Activated naive CD4-positive, alpha-beta T cell treated with anti-CD3 and anti-CD28 coated beads, Interleukin-2, amount 10 ng/mL, durations not matched to agents 7 days and 5 days (primary cell): ENCODE measurements around the gene FAH.

Experiments
- CTCF ChIA-PET: fragments of 350-600 bp; sonication (Branson Sonifier 250); formaldehyde crosslinking; loops from one replicate; lab custom pipeline; 2021; ENCODE audit warnings: antibody characterized with exemption; lab: Charles Lee
- DNase-seq: peaks from one replicate; pipeline ENCODE4 v3.0.0-alpha.2; 2020
- H3K27ac Mint-ChIP-seq: one replicate; pipeline ENCODE4 v1.8.0; 2021; ENCODE audit warnings: mild to moderate bottlenecking, moderate library complexity, mixed read lengths
- H3K27me3 Mint-ChIP-seq: one replicate; pipeline ENCODE4 v1.8.0; 2021; ENCODE audit warnings: mild to moderate bottlenecking, mixed read lengths
- H3K36me3 Mint-ChIP-seq: one replicate; pipeline ENCODE4 v1.8.0; 2021; ENCODE audit warnings: mixed read lengths
- H3K4me1 Mint-ChIP-seq: one replicate; pipeline ENCODE4 v1.8.0; 2021; ENCODE audit warnings: mixed read lengths
- H3K4me3 Mint-ChIP-seq: one replicate; pipeline ENCODE4 v1.8.0; 2021; ENCODE audit warnings: mild to moderate bottlenecking, moderate library complexity, mixed read lengths
- H3K9me3 Mint-ChIP-seq: one replicate; pipeline ENCODE4 v1.8.0; 2021; ENCODE audit warnings: mixed read lengths

Gene FAH

GRCh38 chr15:80185152-80185551, 32.4 kb downstream of the FAH start:
- CTCF ChIA-PET = no interaction called here
- no peaks in the 10 kb centered on the region for H3K27me3 Mint-ChIP-seq
- no peaks in the 10 kb centered on the region for H3K9me3 Mint-ChIP-seq
- no peaks in the 10 kb centered on the region for H3K4me1 Mint-ChIP-seq
- DNase-seq = no peak
- H3K36me3 Mint-ChIP-seq = peaks cover 26% of the 10 kb centered on the region
- H3K27ac Mint-ChIP-seq = no peak overlapping the region
- H3K4me3 Mint-ChIP-seq = no peak overlapping the region

GRCh38 chr15:80186066-80186465, 33.3 kb downstream of the FAH start:
- H3K27me3 Mint-ChIP-seq = no peaks in the 10 kb centered on the region
- no peaks in the 10 kb centered on the region for H3K9me3 Mint-ChIP-seq
- no peak overlapping the region for H3K27ac Mint-ChIP-seq
- H3K36me3 Mint-ChIP-seq = peaks cover 26% of the 10 kb centered on the region
- DNase-seq = no peak
- CTCF ChIA-PET = no interaction called here
- no peak overlapping the region for H3K4me3 Mint-ChIP-seq
- H3K4me1 Mint-ChIP-seq = no peaks in the 10 kb centered on the region

- H3K27me3 Mint-ChIP-seq = no peaks in the 10 kb centered on the region
- no peaks in the 10 kb centered on the region for H3K9me3 Mint-ChIP-seq
- H3K4me3 Mint-ChIP-seq = no peak overlapping the region
- DNase-seq = no peak
- no peak overlapping the region for H3K27ac Mint-ChIP-seq
- H3K4me1 Mint-ChIP-seq = no peaks in the 10 kb centered on the region
- CTCF ChIA-PET = interaction anchor here (0.9 kb wide), 1 partner anchor 26 kb away, joined by 3 read pairs; no protein-coding TSS in a partner anchor
- peaks cover 26% of the 10 kb centered on the region for H3K36me3 Mint-ChIP-seq
These were observed 33.8 kb downstream of the FAH start for GRCh38 chr15:80186597-80186996.

GRCh38 chr15:80188251-80188650, 35.5 kb downstream of the FAH start:
- DNase-seq = no peak
- no peaks in the 10 kb centered on the region for H3K4me1 Mint-ChIP-seq
- H3K36me3 Mint-ChIP-seq = peaks cover 21% of the 10 kb centered on the region
- H3K9me3 Mint-ChIP-seq = no peaks in the 10 kb centered on the region
- peaks cover 5% of the 10 kb centered on the region for H3K27me3 Mint-ChIP-seq
- CTCF ChIA-PET = no interaction called here
- H3K4me3 Mint-ChIP-seq = no peak overlapping the region
- H3K27ac Mint-ChIP-seq = no peak overlapping the region

GRCh38 chr15:80191198-80191597, 38.4 kb downstream of the FAH start:
- Mint-ChIP-seq H3K36me3 (peaks cover 15% of the 10 kb centered on the region), H3K4me1 (no peaks in the 10 kb centered on the region), H3K9me3 (no peaks in the 10 kb centered on the region), H3K27me3 (peaks cover 5% of the 10 kb centered on the region), H3K27ac (no peak overlapping the region), H3K4me3 (no peak overlapping the region)
- no peak for DNase-seq
- CTCF ChIA-PET = no interaction called here

- H3K4me3 Mint-ChIP-seq = no peak overlapping the region
- no peaks in the 10 kb centered on the region for H3K9me3 Mint-ChIP-seq
- CTCF ChIA-PET = no interaction called here
- no peaks in the 10 kb centered on the region for H3K4me1 Mint-ChIP-seq
- no peak for DNase-seq
- H3K36me3 Mint-ChIP-seq = peaks cover 11% of the 10 kb centered on the region
- peaks cover 9% of the 10 kb centered on the region for H3K27me3 Mint-ChIP-seq
- no peak overlapping the region for H3K27ac Mint-ChIP-seq
These were observed 39.2 kb downstream of the FAH start for GRCh38 chr15:80191897-80192595.

- Mint-ChIP-seq H3K36me3 (no peaks in the 10 kb centered on the region), H3K9me3 (no peaks in the 10 kb centered on the region), H3K27ac (no peak overlapping the region), H3K27me3 (peaks cover 9% of the 10 kb centered on the region), H3K4me1 (no peaks in the 10 kb centered on the region), H3K4me3 (no peak overlapping the region)
- CTCF ChIA-PET = no interaction called here
- DNase-seq = no peak
These were observed 41.4 kb downstream of the FAH start for GRCh38 chr15:80194186-80194585.

GRCh38 chr15:80194914-80195313, 42.1 kb downstream of the FAH start:
- Mint-ChIP-seq H3K27ac (no peak overlapping the region), H3K36me3 (no peaks in the 10 kb centered on the region), H3K4me1 (no peaks in the 10 kb centered on the region), H3K27me3 (peaks cover 12% of the 10 kb centered on the region), H3K9me3 (no peaks in the 10 kb centered on the region), H3K4me3 (no peak overlapping the region)
- DNase-seq = no peak
- CTCF ChIA-PET = no interaction called here

GRCh38 chr15:80199366-80199765, 46.6 kb downstream of the FAH start:
- H3K4me1 Mint-ChIP-seq = no peaks in the 10 kb centered on the region
- H3K9me3 Mint-ChIP-seq = no peaks in the 10 kb centered on the region
- CTCF ChIA-PET = no interaction called here
- H3K4me3 Mint-ChIP-seq = no peak overlapping the region
- DNase-seq = no peak
- no peak overlapping the region for H3K27ac Mint-ChIP-seq
- H3K36me3 Mint-ChIP-seq = no peaks in the 10 kb centered on the region
- H3K27me3 Mint-ChIP-seq = peaks cover 12% of the 10 kb centered on the region

- DNase-seq = no peak
- no peaks in the 10 kb centered on the region for H3K4me1 Mint-ChIP-seq
These were observed 47.1 kb downstream of the FAH start for GRCh38 chr15:80199869-80200268.

GRCh38 chr15:80201256-80202015, 48.6 kb downstream of the FAH start:
- Mint-ChIP-seq H3K27ac (no peak overlapping the region), H3K9me3 (no peaks in the 10 kb centered on the region), H3K27me3 (peaks cover 15% of the 10 kb centered on the region), H3K4me3 (no peak overlapping the region), H3K4me1 (no peaks in the 10 kb centered on the region), H3K36me3 (no peaks in the 10 kb centered on the region)
- DNase-seq = no peak
- CTCF ChIA-PET = no interaction called here

More at GRCh38 chr15:80199869-80200268, 47.1 kb downstream of the FAH start:
- CTCF ChIA-PET = no interaction called here
- peaks cover 12% of the 10 kb centered on the region for H3K27me3 Mint-ChIP-seq
- no peaks in the 10 kb centered on the region for H3K36me3 Mint-ChIP-seq
- H3K4me3 Mint-ChIP-seq = no peak overlapping the region
- H3K27ac Mint-ChIP-seq = no peak overlapping the region
- H3K9me3 Mint-ChIP-seq = no peaks in the 10 kb centered on the region

GRCh38 chr15:80202016-80202315, 49.2 kb downstream of the FAH start:
- no peak for DNase-seq
- Mint-ChIP-seq H3K4me3 (no peak overlapping the region), H3K4me1 (no peaks in the 10 kb centered on the region), H3K27me3 (peaks cover 11% of the 10 kb centered on the region), H3K9me3 (no peaks in the 10 kb centered on the region), H3K36me3 (no peaks in the 10 kb centered on the region), H3K27ac (no peak overlapping the region)
- CTCF ChIA-PET = no interaction called here

GRCh38 chr15:80202641-80203360, 50.0 kb downstream of the FAH start:
- H3K9me3 Mint-ChIP-seq = no peaks in the 10 kb centered on the region
- no peak overlapping the region for H3K4me3 Mint-ChIP-seq
- DNase-seq = no peak
- no peaks in the 10 kb centered on the region for H3K36me3 Mint-ChIP-seq
- no peak overlapping the region for H3K27ac Mint-ChIP-seq
- CTCF ChIA-PET = no interaction called here
- H3K27me3 Mint-ChIP-seq = peaks cover 11% of the 10 kb centered on the region
- no peaks in the 10 kb centered on the region for H3K4me1 Mint-ChIP-seq

- CTCF ChIA-PET = no interaction called here
- Mint-ChIP-seq H3K4me3 (no peak overlapping the region), H3K27ac (no peak overlapping the region), H3K4me1 (no peaks in the 10 kb centered on the region), H3K27me3 (peaks cover 11% of the 10 kb centered on the region), H3K9me3 (no peaks in the 10 kb centered on the region), H3K36me3 (no peaks in the 10 kb centered on the region)
- no peak for DNase-seq
These were observed 50.6 kb downstream of the FAH start for GRCh38 chr15:80203361-80203885.
